Stomach (tissue), 4 donors: ENCODE measurements around the gene VASP.

Source experiments
- EP300 ChIP-seq: sonication (generic); formaldehyde crosslinking; IDR thresholded peaks from one replicate; pipeline ENCODE4 v1.6.1; 2017; ENCODE audit warnings: antibody characterized with exemption
- POLR2A ChIP-seq, 4 donors: fragments of 450-650 bp; IDR thresholded peaks; one replicate each; pipeline ENCODE4 v1.6.1; 2016; ENCODE audit warnings: antibody characterized with exemption in 4 of 4, control low read depth in 2 of 4, mild to moderate bottlenecking in 1 of 4, moderate library complexity in 1 of 4
- POLR2AphosphoS5 ChIP-seq, 3 donors: sonication (generic); formaldehyde crosslinking; IDR thresholded peaks; one replicate each; pipeline ENCODE4 v1.6.1; 2016; ENCODE audit warnings: antibody characterized with exemption in 3 of 3
- TF ChIP-seq, protein P1 (sequence below), 7 experiments: fragments of 450-650 bp in 4 of 7; fragments of 200-600 bp in 3 of 7; sonication (generic) in 3 of 7; IDR thresholded peaks; one replicate each; pipeline ENCODE4 v1.5.1; 2016 to 2019; ENCODE audit warnings: antibody characterized with exemption in 7 of 7, control low read depth in 2 of 7, mild to moderate bottlenecking in 1 of 7

DNA sequence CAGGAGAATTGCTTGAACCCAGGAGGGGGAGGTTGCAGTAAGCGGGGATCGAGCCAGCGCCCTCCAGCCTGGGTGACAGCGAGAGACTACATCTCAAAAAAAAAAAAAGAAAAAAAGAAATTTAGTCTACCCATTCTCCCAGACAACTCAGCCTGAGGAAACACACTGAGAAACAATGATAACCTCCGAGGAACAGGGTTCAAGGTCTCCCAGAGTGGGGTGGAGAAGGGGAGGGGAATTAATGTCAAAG, 1.4 kb upstream of the VASP start:
- TF ChIP-seq, protein P1, sequence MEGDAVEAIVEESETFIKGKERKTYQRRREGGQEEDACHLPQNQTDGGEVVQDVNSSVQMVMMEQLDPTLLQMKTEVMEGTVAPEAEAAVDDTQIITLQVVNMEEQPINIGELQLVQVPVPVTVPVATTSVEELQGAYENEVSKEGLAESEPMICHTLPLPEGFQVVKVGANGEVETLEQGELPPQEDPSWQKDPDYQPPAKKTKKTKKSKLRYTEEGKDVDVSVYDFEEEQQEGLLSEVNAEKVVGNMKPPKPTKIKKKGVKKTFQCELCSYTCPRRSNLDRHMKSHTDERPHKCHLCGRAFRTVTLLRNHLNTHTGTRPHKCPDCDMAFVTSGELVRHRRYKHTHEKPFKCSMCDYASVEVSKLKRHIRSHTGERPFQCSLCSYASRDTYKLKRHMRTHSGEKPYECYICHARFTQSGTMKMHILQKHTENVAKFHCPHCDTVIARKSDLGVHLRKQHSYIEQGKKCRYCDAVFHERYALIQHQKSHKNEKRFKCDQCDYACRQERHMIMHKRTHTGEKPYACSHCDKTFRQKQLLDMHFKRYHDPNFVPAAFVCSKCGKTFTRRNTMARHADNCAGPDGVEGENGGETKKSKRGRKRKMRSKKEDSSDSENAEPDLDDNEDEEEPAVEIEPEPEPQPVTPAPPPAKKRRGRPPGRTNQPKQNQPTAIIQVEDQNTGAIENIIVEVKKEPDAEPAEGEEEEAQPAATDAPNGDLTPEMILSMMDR (IDR thresholded peaks at IDR 0.05), result no peak
- TF ChIP-seq POLR2AphosphoS5 (IDR thresholded peaks at IDR 0.05), result no peak
- no peak for TF ChIP-seq POLR2A (IDR thresholded peaks at IDR 0.05)
- no peak for TF ChIP-seq EP300
